ENCODE data around the gene ADCY1. TPM values are rescaled to one million over a fixed set of nuclear protein-coding genes. Genes with fewer than 3 reads are reported as not detected.

Gene ADCY1
- total RNA-seq, 1 donor from 2014 or later: 0.05 TPM

GRCh38 chr7:45573204-45573603 lies 964 bp upstream of the ADCY1 start:
- TF ChIP-seq CTCF (IDR thresholded peaks at IDR 0.05): no peak

GRCh38 chr7:45574416-45574668 lies 174 bp downstream of the ADCY1 start:
- H3K4me3 Mint-ChIP-seq (ENCODE audit: unreplicated experiment): no peak overlapping the region
- no peaks in the 10 kb centered on the region for H3K36me3 Mint-ChIP-seq (ENCODE audit: unreplicated experiment)
- DNase-seq (ENCODE audit: extremely low spot score, unreplicated experiment): no peak
- no peak for TF ChIP-seq CTCF (IDR thresholded peaks at IDR 0.05)
- H3K27ac Mint-ChIP-seq (ENCODE audit: unreplicated experiment): no peak overlapping the region
- H3K4me1 Mint-ChIP-seq (ENCODE audit: unreplicated experiment): peaks cover 7% of the 10 kb centered on the region
- H3K27me3 Mint-ChIP-seq (ENCODE audit: unreplicated experiment): peaks cover 60% of the 10 kb centered on the region
- H3K9me3 Mint-ChIP-seq (ENCODE audit: unreplicated experiment): no peaks in the 10 kb centered on the region

More at GRCh38 chr7:45573204-45573603, 964 bp upstream of the ADCY1 start:
- Mint-ChIP-seq H3K27me3 (ENCODE audit: unreplicated experiment) (peaks cover 57% of the 10 kb centered on the region), H3K4me1 (ENCODE audit: unreplicated experiment) (peaks cover 7% of the 10 kb centered on the region), H3K36me3 (ENCODE audit: unreplicated experiment) (no peaks in the 10 kb centered on the region), H3K4me3 (ENCODE audit: unreplicated experiment) (peak overlapping the region; percentile 66), H3K27ac (ENCODE audit: unreplicated experiment) (no peak overlapping the region), H3K9me3 (ENCODE audit: unreplicated experiment) (no peaks in the 10 kb centered on the region)
- DNase-seq (ENCODE audit: extremely low spot score, unreplicated experiment): no peak

- TF ChIP-seq CTCF (IDR thresholded peaks at IDR 0.05): peak; percentile 35
- H3K4me3 Mint-ChIP-seq (ENCODE audit: unreplicated experiment): peak overlapping the region; percentile 48
- DNase-seq (ENCODE audit: extremely low spot score, unreplicated experiment): no peak
- H3K27me3 Mint-ChIP-seq (ENCODE audit: unreplicated experiment): peaks cover 60% of the 10 kb centered on the region
- no peak overlapping the region for H3K27ac Mint-ChIP-seq (ENCODE audit: unreplicated experiment)
- H3K4me1 Mint-ChIP-seq (ENCODE audit: unreplicated experiment): peaks cover 7% of the 10 kb centered on the region
- H3K9me3 Mint-ChIP-seq (ENCODE audit: unreplicated experiment): no peaks in the 10 kb centered on the region
- H3K36me3 Mint-ChIP-seq (ENCODE audit: unreplicated experiment): no peaks in the 10 kb centered on the region
These were observed 717 bp downstream of the ADCY1 start for GRCh38 chr7:45574669-45575500.

- Mint-ChIP-seq H3K4me3 (ENCODE audit: unreplicated experiment) (peak overlapping the region; percentile 48), H3K36me3 (ENCODE audit: unreplicated experiment) (no peaks in the 10 kb centered on the region), H3K27me3 (ENCODE audit: unreplicated experiment) (peaks cover 60% of the 10 kb centered on the region), H3K4me1 (ENCODE audit: unreplicated experiment) (peaks cover 7% of the 10 kb centered on the region), H3K9me3 (ENCODE audit: unreplicated experiment) (no peaks in the 10 kb centered on the region), H3K27ac (ENCODE audit: unreplicated experiment) (no peak overlapping the region)
- no peak for TF ChIP-seq CTCF (IDR thresholded peaks at IDR 0.05)
- DNase-seq (ENCODE audit: extremely low spot score, unreplicated experiment): no peak
These were observed 1.5 kb downstream of the ADCY1 start for GRCh38 chr7:45575501-45576248.

- Mint-ChIP-seq H3K36me3 (ENCODE audit: unreplicated experiment) (no peaks in the 10 kb centered on the region), H3K27me3 (ENCODE audit: unreplicated experiment) (peaks cover 59% of the 10 kb centered on the region), H3K4me3 (ENCODE audit: unreplicated experiment) (no peak overlapping the region)
These were observed 2.2 kb downstream of the ADCY1 start for GRCh38 chr7:45576249-45576929.

More at GRCh38 chr7:45576249-45576929, 2.2 kb downstream of the ADCY1 start:
- TF ChIP-seq CTCF (IDR thresholded peaks at IDR 0.05): no peak
- H3K27ac Mint-ChIP-seq (ENCODE audit: unreplicated experiment): no peak overlapping the region
- no peaks in the 10 kb centered on the region for H3K9me3 Mint-ChIP-seq (ENCODE audit: unreplicated experiment)
- DNase-seq (ENCODE audit: extremely low spot score, unreplicated experiment): no peak
- H3K4me1 Mint-ChIP-seq (ENCODE audit: unreplicated experiment): peaks cover 7% of the 10 kb centered on the region

Measured in osteocyte (in vitro differentiated cells).